OCI-LY1 (cell line): ENCODE data around the gene RASL10A.

Experiments
- H2AFZ ChIP-seq: fragments of 200-600 bp; sonication (generic), shearing (Covaris generic); 2 replicates; pipeline ENCODE4 v1.6.0; 2014; ENCODE audit warnings: antibody characterized with exemption, mild to moderate bottlenecking, low read length
- H3F3A ChIP-seq: fragments of 200-600 bp; sonication (generic), shearing (Covaris generic); 2 replicates; pipeline ENCODE4 v1.6.0; 2014; ENCODE audit warnings: mild to moderate bottlenecking, antibody characterized with exemption, low read length, moderate library complexity; ENCODE audit not compliant: insufficient read depth
- H3K27ac ChIP-seq: fragments of 200-600 bp; sonication (generic); 2 replicates; pipeline ENCODE4 v1.5.1; 2014; ENCODE audit warnings: low read length, mixed run types, mild to moderate bottlenecking, low read depth; ENCODE audit not compliant: poor library complexity, severe bottlenecking
- H3K27me3 ChIP-seq: fragments of 200-600 bp; sonication (generic); 2 replicates; pipeline ENCODE4 v1.6.0; 2014; ENCODE audit warnings: antibody characterized with exemption, mild to moderate bottlenecking, low read length, moderate library complexity; ENCODE audit not compliant: insufficient read depth
- H3K36me3 ChIP-seq: fragments of 200-600 bp; sonication (generic); 2 replicates; pipeline ENCODE4 v1.6.1; 2014; ENCODE audit warnings: mild to moderate bottlenecking, antibody characterized with exemption, low read length, moderate library complexity, mixed read lengths; ENCODE audit not compliant: insufficient read depth
- H3K4me1 ChIP-seq: fragments of 200-600 bp; sonication (generic); 2 replicates; pipeline ENCODE4 v1.5.1; 2014; ENCODE audit warnings: mild to moderate bottlenecking, low read length, moderate library complexity; ENCODE audit not compliant: insufficient read depth, severe bottlenecking
- H3K4me2 ChIP-seq: fragments of 200-600 bp; sonication (generic), shearing (Covaris generic); 2 replicates; pipeline ENCODE4 v1.6.1; 2014; ENCODE audit warnings: low read length
- H3K4me3 ChIP-seq: fragments of 200-600 bp; sonication (generic); 2 replicates; pipeline ENCODE4 v1.5.1; 2014; ENCODE audit warnings: low read length, low read depth, mild to moderate bottlenecking, mixed read lengths; ENCODE audit not compliant: poor library complexity, severe bottlenecking
- H3K79me2 ChIP-seq: fragments of 200-600 bp; shearing (Covaris generic); 2 replicates; pipeline ENCODE4 v1.6.1; 2016; ENCODE audit warnings: mixed run types, low read length, mixed read lengths; ENCODE audit not compliant: insufficient read depth
- H3K9ac ChIP-seq: fragments of 200-600 bp; sonication (generic), shearing (Covaris generic); 2 replicates; pipeline ENCODE4 v1.6.1; 2014; ENCODE audit warnings: mild to moderate bottlenecking, low read length, mixed read lengths
- H3K9me2 ChIP-seq: fragments of 200-600 bp; sonication (generic), shearing (Covaris generic); 2 replicates; pipeline ENCODE4 v1.6.1; 2014; ENCODE audit warnings: low read depth, mild to moderate bottlenecking, low read length, mixed read lengths
- H3K9me3 ChIP-seq: fragments of 200-600 bp; shearing (Covaris generic); 2 replicates; pipeline ENCODE4 v1.6.1; 2014; ENCODE audit warnings: low read length, mixed read lengths
- H4K20me1 ChIP-seq: fragments of 200-600 bp; sonication (generic), shearing (Covaris generic); 2 replicates; pipeline ENCODE4 v1.6.0; 2016; ENCODE audit warnings: mild to moderate bottlenecking, low read length; ENCODE audit not compliant: insufficient read depth
- CTCF ChIP-seq: fragments of 200-600 bp; sonication (generic), shearing (Covaris generic); IDR thresholded peaks from 2 replicates; pipeline ENCODE4 v1.5.1; 2017; ENCODE audit warnings: mild to moderate bottlenecking, antibody characterized with exemption, low read length, moderate library complexity, mixed read lengths
- EZH2 ChIP-seq: fragments of 200-600 bp; sonication (generic), shearing (Covaris generic); IDR thresholded peaks from 2 replicates; pipeline ENCODE4 v1.8.0; 2017; ENCODE audit warnings: borderline replicate concordance, mixed run types, mild to moderate bottlenecking, antibody characterized with exemption, low read length, moderate library complexity, mixed read lengths

RASL10A gene

DNA sequence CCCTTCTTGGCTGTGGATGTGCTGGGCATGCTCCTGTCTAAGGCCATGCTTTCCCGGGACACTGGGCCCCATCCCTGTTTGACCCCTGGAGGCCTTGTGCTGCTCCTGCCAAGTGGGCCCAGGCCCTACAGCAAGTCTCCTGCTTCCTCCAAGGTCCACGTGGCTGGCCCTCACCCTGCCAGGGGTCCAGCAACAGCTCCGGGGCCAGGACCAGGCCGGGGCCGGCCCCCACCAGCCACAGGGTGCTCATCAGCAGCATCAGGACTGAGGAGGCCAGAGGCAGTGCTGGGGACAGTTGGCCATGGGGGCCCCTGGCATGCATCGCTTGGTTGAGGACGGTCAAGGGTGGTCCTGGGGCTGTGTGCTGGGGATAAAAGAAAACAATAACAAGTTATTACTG lies 50.2 kb downstream of the RASL10A start:
- TF ChIP-seq CTCF = no peak
- no peak for TF ChIP-seq EZH2
- no peaks in the 10 kb centered on the region for H3K9me3 ChIP-seq
- H3K27ac ChIP-seq = no peak overlapping the region
- H3F3A ChIP-seq = no peaks in the 10 kb centered on the region
- no peak overlapping the region for H3K9ac ChIP-seq
- peaks cover 45% of the 10 kb centered on the region for H3K36me3 ChIP-seq
- H3K9me2 ChIP-seq = no peaks in the 10 kb centered on the region
- H3K27me3 ChIP-seq = no peaks in the 10 kb centered on the region
- H4K20me1 ChIP-seq = no peaks in the 10 kb centered on the region
- H3K4me3 ChIP-seq = no peak overlapping the region
- H3K4me2 ChIP-seq = no peak overlapping the region
- H2AFZ ChIP-seq = no peak overlapping the region
- peaks cover 29% of the 10 kb centered on the region for H3K79me2 ChIP-seq
- peaks cover 21% of the 10 kb centered on the region for H3K4me1 ChIP-seq

- Histone ChIP-seq H3K36me3 (peaks cover 37% of the 10 kb centered on the region), H3K27ac (no peak overlapping the region), H4K20me1 (no peaks in the 10 kb centered on the region)
Observed at GRCh38 chr22:29263791-29264276, 51.7 kb downstream of the RASL10A start.

More at GRCh38 chr22:29263791-29264276, 51.7 kb downstream of the RASL10A start:
- Histone ChIP-seq H3K4me3 (no peak overlapping the region), H3K4me1 (peaks cover 11% of the 10 kb centered on the region), H3F3A (no peaks in the 10 kb centered on the region), H3K9ac (no peak overlapping the region), H3K4me2 (no peak overlapping the region), H3K9me2 (no peaks in the 10 kb centered on the region), H3K9me3 (no peaks in the 10 kb centered on the region), H2AFZ (no peak overlapping the region), H3K79me2 (peaks cover 14% of the 10 kb centered on the region), H3K27me3 (no peaks in the 10 kb centered on the region)
- TF ChIP-seq CTCF (no peak), EZH2 (no peak)
